ENCODE measurements around the gene POLR1A. TPM values are rescaled to one million over a fixed set of nuclear protein-coding genes. Genes with fewer than 3 reads are reported as not detected.

Gene POLR1A
- total RNA-seq, 2 donors from 2014 or later = 30.3 to 62.0 TPM

DNA sequence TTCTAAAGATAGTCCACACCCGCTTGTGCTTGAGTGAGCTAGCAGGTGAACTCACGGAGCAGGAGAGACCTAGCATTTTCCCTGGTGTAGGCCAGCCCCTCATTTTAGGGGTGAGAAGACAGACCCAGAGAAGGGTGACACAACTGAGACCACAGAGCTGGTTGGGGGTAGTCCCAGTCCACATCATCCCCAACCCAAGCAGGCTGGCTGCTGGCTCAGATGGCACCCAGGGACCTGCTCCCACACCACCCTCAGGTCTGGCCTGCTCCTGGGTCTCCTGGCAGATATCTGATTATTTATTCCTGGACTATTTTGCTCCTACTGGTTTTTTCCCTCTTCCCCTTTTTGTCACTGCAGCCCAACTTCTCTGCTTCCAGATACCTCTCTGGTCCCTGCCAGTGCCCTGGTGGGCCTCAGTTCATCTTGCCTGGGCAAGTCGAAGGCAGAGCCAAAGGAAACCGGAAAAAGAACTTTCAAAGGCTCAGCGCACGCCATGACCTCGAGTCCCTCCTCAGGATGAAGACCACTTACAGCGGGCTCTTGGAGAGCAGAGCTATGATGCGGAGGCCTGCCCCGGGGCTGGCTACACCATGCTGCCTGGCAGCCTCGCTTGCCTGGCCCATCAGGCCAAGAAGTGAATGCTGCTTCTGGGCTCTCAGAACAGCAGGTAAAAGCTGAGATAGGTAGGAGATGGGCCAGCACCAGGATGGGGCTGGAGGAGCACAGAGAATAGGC is 72.7 kb downstream of the POLR1A start:
- peak overlapping the region; percentile 69 for H3K27ac Mint-ChIP-seq
- no peaks in the 10 kb centered on the region for H3K9me3 Mint-ChIP-seq
- peaks cover 24% of the 10 kb centered on the region for H3K4me1 Mint-ChIP-seq
- peaks cover 98% of the 10 kb centered on the region for H3K36me3 Mint-ChIP-seq (ENCODE audit: low read depth)
- no peaks in the 10 kb centered on the region for H3K27me3 Mint-ChIP-seq
- H3K4me3 Mint-ChIP-seq = no peak overlapping the region
- no peak for ATAC-seq (replicated peaks)

DNA sequence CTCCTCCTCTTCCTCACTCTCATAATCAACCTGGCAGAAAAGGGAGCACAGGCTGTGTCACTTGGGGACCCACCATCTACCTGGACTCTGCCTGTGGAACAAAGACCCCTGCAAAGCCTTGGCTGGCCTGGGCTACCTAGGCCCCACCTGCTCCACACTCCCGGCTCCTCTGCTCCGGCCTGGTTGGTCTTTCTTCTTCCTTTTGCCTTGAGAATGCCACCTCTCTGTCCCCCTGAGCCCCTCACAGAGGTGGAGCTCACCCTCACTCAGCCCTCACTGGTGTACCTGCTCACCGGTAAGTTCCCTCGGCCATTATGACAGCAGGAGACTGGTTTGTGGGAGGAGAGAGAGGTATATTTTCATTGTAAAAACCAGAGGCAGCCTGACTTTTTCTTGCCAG is 74.1 kb downstream of the POLR1A start:
- H3K27me3 Mint-ChIP-seq = no peaks in the 10 kb centered on the region
- peaks cover 98% of the 10 kb centered on the region for H3K36me3 Mint-ChIP-seq (ENCODE audit: low read depth)
- H3K27ac Mint-ChIP-seq = peak overlapping the region; percentile 71
- peaks cover 17% of the 10 kb centered on the region for H3K4me1 Mint-ChIP-seq
- H3K4me3 Mint-ChIP-seq = no peak overlapping the region
- no peak for ATAC-seq (replicated peaks)
- H3K9me3 Mint-ChIP-seq = no peaks in the 10 kb centered on the region

DNA sequence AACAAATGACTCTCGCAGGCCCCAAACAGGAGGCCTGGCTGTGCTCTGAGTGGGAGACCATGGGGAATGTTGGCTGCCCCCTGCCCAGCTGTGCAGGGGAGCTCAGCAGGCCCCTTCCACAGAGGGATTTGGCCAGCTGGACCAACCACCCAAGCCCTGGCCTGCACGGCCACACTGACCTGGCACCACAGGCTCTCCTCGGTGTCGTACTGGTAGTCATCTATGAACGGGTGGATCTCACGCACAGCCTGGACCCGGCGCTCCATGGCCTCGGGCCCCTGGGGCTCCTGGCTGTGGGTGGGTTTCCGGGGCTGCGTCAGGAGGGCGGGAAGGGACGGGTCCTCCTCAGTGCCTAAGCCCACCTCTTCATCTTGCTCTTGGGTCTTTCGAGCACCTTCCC is 74.5 kb downstream of the POLR1A start:
- Mint-ChIP-seq H3K9me3 (no peaks in the 10 kb centered on the region), H3K27ac (no peak overlapping the region), H3K27me3 (no peaks in the 10 kb centered on the region), H3K4me3 (no peak overlapping the region), H3K4me1 (peaks cover 12% of the 10 kb centered on the region), H3K36me3 (ENCODE audit: low read depth) (peaks cover 98% of the 10 kb centered on the region)
- no peak for ATAC-seq (replicated peaks)

DNA sequence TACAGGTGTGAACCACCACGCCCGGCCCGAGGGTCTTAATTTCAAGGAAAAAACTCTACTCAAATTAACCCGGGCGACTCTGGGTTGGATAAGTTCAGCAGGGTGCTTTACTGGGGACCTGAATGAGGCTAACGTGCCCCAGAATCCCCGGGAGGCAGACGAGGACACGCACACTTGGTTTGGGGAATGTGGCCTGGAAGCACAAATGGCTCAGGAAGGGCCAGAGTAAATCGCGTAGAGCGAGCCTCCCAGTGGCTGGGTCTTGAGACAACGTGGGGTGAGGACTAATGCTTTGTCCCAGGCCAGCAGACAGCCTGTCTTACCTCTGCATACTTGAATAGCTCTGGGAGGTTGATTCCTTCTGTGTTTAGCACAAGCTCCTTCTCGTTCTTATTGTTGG is 75.8 kb downstream of the POLR1A start:
- no peaks in the 10 kb centered on the region for H3K9me3 Mint-ChIP-seq
- peak overlapping the region; percentile 20 for H3K27ac Mint-ChIP-seq
- no peak overlapping the region for H3K4me3 Mint-ChIP-seq
- peaks cover 4% of the 10 kb centered on the region for H3K4me1 Mint-ChIP-seq
- H3K27me3 Mint-ChIP-seq = no peaks in the 10 kb centered on the region
- peaks cover 99% of the 10 kb centered on the region for H3K36me3 Mint-ChIP-seq (ENCODE audit: low read depth)
- no peak for ATAC-seq (replicated peaks)

DNA sequence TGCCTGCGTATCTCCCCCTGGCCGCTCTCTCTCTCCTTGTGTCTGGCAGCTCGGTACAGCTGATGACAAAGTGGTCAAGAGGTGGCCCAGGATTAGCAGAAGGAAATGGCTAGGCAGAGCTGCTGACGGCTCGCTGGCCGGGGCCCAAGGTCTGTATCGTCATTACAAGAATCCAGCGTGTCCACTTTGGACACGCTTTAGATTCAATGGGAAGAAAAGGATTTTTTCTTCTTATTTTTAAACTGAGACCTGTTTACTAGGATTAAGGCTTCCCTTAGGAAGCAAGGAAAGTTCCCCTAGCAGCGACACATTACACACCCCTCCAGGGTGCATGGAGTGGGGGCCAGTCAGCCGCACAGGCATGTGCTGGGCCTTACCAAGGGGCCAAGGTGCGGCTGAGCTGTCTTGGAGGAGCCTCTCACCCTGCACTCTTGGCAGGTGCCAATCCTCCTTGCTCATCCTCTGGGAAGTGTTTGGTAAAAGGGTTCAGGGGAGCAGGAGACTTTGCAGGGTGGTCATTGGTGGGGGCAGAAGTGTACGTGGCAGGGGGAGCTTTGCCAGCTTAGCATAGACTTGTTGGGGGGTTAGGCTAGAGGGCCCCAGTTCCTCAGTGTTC is 76.8 kb downstream of the POLR1A start:
- no peak for ATAC-seq (replicated peaks)
- Mint-ChIP-seq H3K36me3 (ENCODE audit: low read depth) (peaks cover 99% of the 10 kb centered on the region), H3K4me3 (no peak overlapping the region), H3K9me3 (no peaks in the 10 kb centered on the region), H3K4me1 (peaks cover under 1% of the 10 kb centered on the region), H3K27ac (no peak overlapping the region), H3K27me3 (no peaks in the 10 kb centered on the region)

DNA sequence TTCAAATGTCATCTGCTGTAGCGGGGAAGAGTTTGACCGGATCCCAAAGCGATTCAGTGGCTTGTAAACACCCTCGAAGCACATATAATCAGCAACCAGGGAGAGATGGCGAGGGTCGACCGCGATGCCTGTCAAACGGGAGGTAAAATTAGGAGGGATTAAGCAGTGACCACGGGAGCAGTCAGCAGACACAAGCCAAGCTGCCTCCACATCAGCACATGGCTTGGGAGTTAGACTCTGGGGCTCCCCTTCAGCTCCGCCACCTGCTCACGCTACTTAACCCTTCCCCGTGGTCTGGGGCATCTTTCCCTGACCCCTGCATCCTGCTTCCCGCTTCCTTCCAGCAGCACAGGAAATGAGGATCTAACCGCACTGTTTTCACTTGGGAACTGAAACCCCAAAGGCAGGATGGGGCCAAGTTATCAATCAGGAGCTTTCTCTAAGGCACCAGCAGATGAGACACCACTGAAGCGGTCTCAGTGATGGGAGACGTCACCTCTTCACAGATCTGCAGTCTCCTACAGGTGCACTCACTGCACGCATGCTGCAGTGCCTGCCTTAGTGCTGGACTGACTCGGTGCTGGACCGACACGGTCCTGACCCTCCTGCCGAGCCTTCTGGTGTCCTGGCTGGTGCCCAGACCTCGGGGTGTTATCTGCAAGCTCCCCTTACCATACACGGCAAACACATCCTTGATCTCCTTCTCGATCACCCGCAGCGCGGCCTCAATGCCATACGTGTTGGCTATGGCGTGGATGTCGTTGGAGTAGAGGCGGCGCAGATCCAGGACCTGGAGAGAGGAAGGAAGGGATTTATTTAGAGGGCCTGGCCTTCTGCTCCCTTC is 77.5 kb downstream of the POLR1A start:
- no peaks in the 10 kb centered on the region for H3K4me1 Mint-ChIP-seq
- H3K9me3 Mint-ChIP-seq = no peaks in the 10 kb centered on the region
- no peak for ATAC-seq (replicated peaks)
- H3K27me3 Mint-ChIP-seq = no peaks in the 10 kb centered on the region
- no peak overlapping the region for H3K27ac Mint-ChIP-seq
- H3K36me3 Mint-ChIP-seq (ENCODE audit: low read depth) = peaks cover 92% of the 10 kb centered on the region
- H3K4me3 Mint-ChIP-seq = no peak overlapping the region

DNA sequence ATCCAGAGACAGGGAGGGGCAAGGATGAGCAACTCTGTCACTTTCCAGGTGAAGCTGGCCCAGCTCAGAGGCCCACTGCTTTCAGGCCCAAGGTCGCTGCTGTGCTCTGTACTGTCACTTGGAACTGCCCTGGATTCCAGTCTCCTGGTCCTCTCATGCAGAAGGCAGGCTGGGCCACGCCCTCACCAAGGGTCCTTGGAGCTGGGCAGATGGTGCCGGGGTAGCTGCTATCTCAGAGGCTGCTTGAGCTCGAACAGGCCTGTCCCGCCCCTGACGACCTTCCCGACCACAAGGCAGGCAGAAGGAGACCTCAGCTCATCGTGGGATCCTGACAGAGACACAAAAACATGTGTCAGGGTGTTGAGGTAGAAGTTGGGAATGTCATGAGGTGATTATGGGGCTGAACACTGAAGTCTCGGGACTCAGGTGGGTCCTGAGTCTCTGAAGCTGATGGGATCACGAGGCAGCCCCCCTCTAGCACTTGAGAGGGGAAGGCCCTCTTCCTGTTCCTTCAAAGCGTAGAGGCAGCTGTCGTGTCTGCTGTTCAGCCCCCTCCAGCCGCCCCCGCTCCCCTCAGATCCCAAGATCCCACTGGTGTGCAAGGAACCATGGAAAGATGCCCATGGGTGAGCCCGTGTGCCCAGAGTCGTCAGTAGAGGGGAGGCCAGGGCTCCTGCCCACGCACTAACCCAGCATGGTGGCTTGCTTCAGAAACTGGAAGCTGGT is 78.3 kb downstream of the POLR1A start:
- ATAC-seq (replicated peaks) = no peak
- peaks cover 84% of the 10 kb centered on the region for H3K36me3 Mint-ChIP-seq (ENCODE audit: low read depth)

DNA sequence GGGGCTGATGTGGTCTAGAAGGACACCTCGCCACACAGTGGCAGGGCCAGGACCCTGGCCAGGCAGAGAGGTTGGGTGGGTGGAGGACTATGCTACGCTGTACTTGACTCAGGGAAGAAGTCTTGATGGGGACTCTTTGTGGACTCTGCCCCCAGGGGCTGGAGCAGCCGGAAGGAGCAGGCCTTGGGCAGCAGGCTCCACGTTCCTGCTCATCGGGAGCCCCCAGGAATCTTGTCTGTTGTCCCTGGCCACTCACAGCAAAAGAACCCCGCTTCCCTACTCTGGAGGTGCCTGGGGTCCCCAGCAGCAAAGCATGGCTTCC is 79.0 kb downstream of the POLR1A start:
- Mint-ChIP-seq H3K36me3 (ENCODE audit: low read depth) (peaks cover 78% of the 10 kb centered on the region), H3K9me3 (no peaks in the 10 kb centered on the region), H3K27me3 (no peaks in the 10 kb centered on the region), H3K4me3 (no peak overlapping the region), H3K4me1 (no peaks in the 10 kb centered on the region), H3K27ac (no peak overlapping the region)
- no peak for ATAC-seq (replicated peaks)

More for the DNA sequence above, 78.3 kb downstream of the POLR1A start:
- H3K27me3 Mint-ChIP-seq = no peaks in the 10 kb centered on the region
- H3K27ac Mint-ChIP-seq = no peak overlapping the region
- no peaks in the 10 kb centered on the region for H3K4me1 Mint-ChIP-seq
- no peak overlapping the region for H3K4me3 Mint-ChIP-seq
- no peaks in the 10 kb centered on the region for H3K9me3 Mint-ChIP-seq

DNA sequence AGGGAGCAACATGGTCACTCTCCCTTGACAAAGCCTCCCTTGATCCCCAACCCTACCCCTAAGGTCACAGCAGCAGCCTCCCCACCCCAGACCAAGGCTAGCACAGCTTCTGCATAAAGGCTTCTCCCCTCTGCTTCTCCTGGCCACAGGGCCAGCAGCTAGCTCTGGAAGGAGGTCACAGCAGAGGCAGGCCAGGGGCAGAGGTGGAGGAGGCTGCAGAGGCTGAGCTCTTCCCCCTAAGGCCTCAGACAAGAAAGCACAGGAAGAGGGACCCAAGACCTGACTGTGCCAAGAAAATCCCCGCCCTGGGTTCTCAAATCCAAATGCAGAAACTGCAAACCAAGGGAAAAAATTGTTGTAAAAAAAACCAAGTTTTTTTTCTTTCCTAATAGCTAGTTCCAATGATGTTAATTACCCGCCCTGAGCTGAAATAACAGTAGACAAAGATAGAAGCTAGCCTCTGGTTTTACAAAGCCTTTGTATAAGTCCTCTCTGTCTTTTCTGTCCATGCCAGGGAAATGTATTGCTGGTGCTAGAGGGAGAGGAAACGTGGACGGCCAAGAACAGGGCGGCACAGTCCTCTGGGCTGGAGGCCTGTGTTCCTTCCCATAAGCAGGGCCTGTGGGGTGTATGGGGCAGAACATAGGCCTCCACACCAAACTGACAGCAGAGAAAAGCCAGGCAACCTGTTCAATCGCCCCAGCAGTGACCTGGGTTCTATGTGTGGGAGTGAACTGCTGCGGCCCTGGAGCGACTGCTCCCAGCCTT is 79.5 kb downstream of the POLR1A start:
- ATAC-seq (replicated peaks) = no peak
- no peaks in the 10 kb centered on the region for H3K27me3 Mint-ChIP-seq
- no peak overlapping the region for H3K27ac Mint-ChIP-seq
- H3K4me1 Mint-ChIP-seq = no peaks in the 10 kb centered on the region
- H3K36me3 Mint-ChIP-seq (ENCODE audit: low read depth) = peaks cover 72% of the 10 kb centered on the region
- no peak overlapping the region for H3K4me3 Mint-ChIP-seq
- no peaks in the 10 kb centered on the region for H3K9me3 Mint-ChIP-seq

DNA sequence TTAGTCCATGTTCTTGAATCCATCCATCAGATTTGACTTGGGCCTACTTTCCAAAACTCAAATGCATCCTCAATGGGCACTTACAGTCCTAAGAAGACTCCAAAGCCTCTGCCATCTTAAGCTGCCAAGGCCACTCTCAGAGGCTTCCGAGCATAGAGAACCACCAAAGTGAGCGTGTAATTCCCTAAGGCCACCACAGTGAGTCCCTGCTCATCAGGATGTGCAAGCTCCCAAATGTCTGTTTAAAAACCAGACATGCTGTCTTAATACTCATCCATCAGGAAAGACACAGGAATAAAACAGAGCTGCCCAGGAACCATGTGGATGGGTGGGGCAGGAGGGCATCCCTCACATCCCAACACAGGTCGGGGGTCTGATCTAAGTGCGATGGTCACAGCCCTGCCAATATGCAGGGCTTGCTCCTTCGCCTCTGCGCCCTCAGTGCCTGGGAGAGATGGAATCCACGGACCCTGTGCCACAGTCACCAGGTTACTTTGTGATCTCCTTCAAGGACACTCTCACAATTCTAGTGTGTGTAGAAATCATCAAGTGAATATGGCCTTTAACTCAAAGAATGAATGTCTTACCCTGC is 80.4 kb downstream of the POLR1A start:
- no peak for ATAC-seq (replicated peaks)
- Mint-ChIP-seq H3K4me1 (no peaks in the 10 kb centered on the region), H3K9me3 (no peaks in the 10 kb centered on the region), H3K27ac (no peak overlapping the region), H3K36me3 (ENCODE audit: low read depth) (peaks cover 64% of the 10 kb centered on the region), H3K4me3 (no peak overlapping the region), H3K27me3 (no peaks in the 10 kb centered on the region)

DNA sequence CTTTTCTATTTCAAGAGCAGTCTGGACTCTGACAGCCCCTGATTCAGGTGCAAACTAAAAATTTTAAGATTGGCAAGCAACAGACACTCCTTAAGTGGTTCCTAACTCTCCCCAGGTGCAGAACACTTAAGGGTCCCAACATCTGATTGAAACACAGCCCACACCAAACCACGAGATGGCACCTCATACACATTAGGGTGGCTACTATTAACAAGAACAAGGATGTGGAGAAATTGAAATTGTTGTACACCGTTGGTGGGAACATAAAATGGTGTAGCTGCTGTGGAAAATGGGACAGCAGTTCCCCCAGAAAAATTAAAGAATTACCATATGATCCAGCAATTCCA is 82.3 kb downstream of the POLR1A start:
- Mint-ChIP-seq H3K4me3 (no peak overlapping the region), H3K4me1 (no peaks in the 10 kb centered on the region), H3K27ac (no peak overlapping the region), H3K36me3 (ENCODE audit: low read depth) (peaks cover 44% of the 10 kb centered on the region), H3K27me3 (no peaks in the 10 kb centered on the region), H3K9me3 (no peaks in the 10 kb centered on the region)
- ATAC-seq (replicated peaks) = no peak

DNA sequence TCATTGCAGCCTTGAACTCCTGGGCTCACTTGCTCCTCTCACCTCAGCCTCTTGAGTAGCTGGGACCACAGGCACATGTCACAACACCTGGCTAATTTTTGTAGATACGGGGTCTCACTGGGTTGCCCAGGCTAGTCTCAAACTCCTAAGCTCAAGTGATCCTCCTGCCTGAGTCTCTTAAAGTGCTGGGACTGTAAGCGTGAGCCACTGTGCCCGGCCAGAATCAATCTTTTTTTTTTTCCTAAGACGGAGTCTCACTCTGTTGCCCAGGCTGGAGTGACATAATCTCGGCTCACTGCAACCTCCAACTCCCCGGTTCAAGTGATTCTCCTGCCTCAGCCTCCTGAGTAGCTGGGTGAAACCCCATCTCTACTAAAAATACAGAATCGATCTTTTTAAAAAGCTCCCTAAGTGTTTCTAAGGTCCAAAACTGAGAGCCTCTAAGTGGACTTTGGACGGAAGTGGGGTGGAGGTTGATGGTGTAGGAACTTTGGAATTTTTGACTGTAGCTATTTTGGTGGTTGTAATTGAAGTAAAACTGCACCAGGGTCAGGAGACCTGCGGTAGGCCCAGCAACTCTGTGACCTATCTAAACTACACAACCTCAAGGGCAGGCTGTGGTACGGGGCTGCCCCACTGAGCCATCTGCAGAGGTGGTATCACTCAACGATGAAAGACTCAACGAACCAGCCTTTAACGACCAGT is 82.9 kb downstream of the POLR1A start:
- no peaks in the 10 kb centered on the region for H3K27me3 Mint-ChIP-seq
- H3K4me1 Mint-ChIP-seq = no peaks in the 10 kb centered on the region
- no peak overlapping the region for H3K27ac Mint-ChIP-seq
- peak; percentile 77 for ATAC-seq (replicated peaks)
- H3K36me3 Mint-ChIP-seq (ENCODE audit: low read depth) = peaks cover 39% of the 10 kb centered on the region
- H3K9me3 Mint-ChIP-seq = no peaks in the 10 kb centered on the region
- H3K4me3 Mint-ChIP-seq = no peak overlapping the region

All from activated T-helper 17 cell treated with anti-CD3 and anti-CD28 coated beads, Interleukin-2, amount 50 U/mL, for 72 hours (primary cell).